ENCODE measurements around the gene GARNL3. TPM values are rescaled to one million over a fixed set of nuclear protein-coding genes. Genes with fewer than 3 reads are reported as not detected.

Gene GARNL3
- total RNA-seq, 4 donors from 2014 or later, result 8.9 to 17.9 (median 12.2) TPM

DNA sequence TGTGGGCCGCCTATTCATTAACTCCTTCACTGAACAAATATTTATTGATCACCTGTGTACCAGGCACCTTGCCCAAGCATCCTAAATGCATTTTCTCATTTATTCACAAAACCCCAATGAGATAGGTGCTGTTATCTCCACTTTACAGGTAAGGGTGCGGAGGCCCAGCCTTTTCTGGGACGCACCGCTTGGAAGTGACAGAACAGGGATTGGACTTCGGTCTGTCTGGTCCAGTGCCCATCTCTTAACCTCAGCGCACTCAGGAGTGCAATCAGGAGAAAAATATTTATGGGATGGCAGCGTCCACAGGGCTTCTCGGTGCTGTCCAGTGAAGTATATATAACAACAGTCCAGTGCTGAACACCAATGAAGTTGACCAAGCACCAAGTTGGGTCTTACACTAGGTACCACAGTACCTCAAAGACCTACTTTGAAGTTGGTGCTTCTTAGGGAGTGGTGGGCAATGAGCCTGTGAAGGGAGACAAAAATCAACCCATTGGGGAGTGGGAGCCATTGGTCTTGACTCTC is 18.9 kb upstream of the GARNL3 start:
- peak overlapping the region in 2 of 4 donors; percentile 83 to 86 for H3K27ac ChIP-seq (replicated peaks in 1 of 4)
- intact Hi-C loops (cut with DNase I), result no loop called here

GRCh38 chr9:127248241-127248640 is 16.3 kb upstream of the GARNL3 start:
- intact Hi-C loops (cut with DNase I), result no loop called here

More for the DNA sequence above, 18.9 kb upstream of the GARNL3 start:
- Histone ChIP-seq H3K4me3 (peak overlapping the region; percentile 65 to 79 (median 66)), H3K4me1 (peaks cover 7 to 10% (median 8%) of the 10 kb centered on the region in 4 donors), H3K27me3 (no peaks in the 10 kb centered on the region), H3K9me3 (no peaks in the 10 kb centered on the region), H3K36me3 (peaks cover 0 to 3% (median 0%) of the 10 kb centered on the region in 4 donors)
- no peak for DNase-seq (ENCODE audit: extremely low spot score)
- WGBS, result 77% methylated on average over 8 of the region's 8 CpGs
- no peak for TF ChIP-seq EP300 (IDR thresholded peaks at IDR 0.05)
- no peak for TF ChIP-seq POLR2A (IDR thresholded peaks at IDR 0.05; ENCODE audit: low read depth)
- no peak for TF ChIP-seq POLR2AphosphoS5 (IDR thresholded peaks at IDR 0.05)
- TF ChIP-seq CTCF (IDR thresholded peaks at IDR 0.05), result no peak

DNA sequence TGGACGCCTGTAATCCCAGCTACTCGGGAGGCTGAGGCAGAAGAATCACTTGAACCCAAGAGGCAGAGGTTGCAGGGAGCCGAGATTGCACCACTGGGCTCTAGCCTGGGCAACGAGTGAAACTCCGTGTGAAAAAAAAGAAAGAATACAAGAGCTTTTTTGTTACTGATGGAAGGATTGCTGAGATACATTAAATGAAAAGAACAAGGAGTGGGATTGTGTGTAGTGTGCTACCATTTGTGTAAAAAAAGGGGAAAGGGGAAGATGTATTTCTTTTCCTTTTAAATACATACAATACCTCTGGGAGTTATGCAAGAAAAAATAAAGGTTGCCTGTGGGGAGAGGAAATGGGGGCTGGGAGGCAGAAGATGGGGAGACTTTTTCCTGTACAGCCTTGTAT is 14.7 kb upstream of the GARNL3 start:
- TF ChIP-seq POLR2AphosphoS5 (IDR thresholded peaks at IDR 0.05) (no peak), POLR2A (IDR thresholded peaks at IDR 0.05; ENCODE audit: low read depth) (no peak), EP300 (IDR thresholded peaks at IDR 0.05) (no peak), CTCF (IDR thresholded peaks at IDR 0.05) (no peak)
- Histone ChIP-seq H3K9me3 (no peaks in the 10 kb centered on the region), H3K4me1 (peaks cover 5 to 11% (median 8%) of the 10 kb centered on the region in 4 donors), H3K27me3 (no peaks in the 10 kb centered on the region), H3K36me3 (no peaks in the 10 kb centered on the region), H3K27ac (replicated peaks in 1 of 4) (no peak overlapping the region), H3K4me3 (no peak overlapping the region)
- DNase-seq (ENCODE audit: extremely low spot score), result no peak
- WGBS, result 91% methylated on average over 5 of the region's 5 CpGs
- intact Hi-C loops (cut with DNase I), result no loop called here

More at GRCh38 chr9:127248241-127248640, 16.3 kb upstream of the GARNL3 start:
- Histone ChIP-seq H3K27ac (replicated peaks in 1 of 4) (no peak overlapping the region), H3K4me3 (no peak overlapping the region), H3K27me3 (no peaks in the 10 kb centered on the region), H3K4me1 (peaks cover 8 to 11% (median 9%) of the 10 kb centered on the region in 4 donors), H3K36me3 (peaks cover 0 to 3% (median 0%) of the 10 kb centered on the region in 4 donors), H3K9me3 (no peaks in the 10 kb centered on the region)
- no peak for DNase-seq (ENCODE audit: extremely low spot score)
- TF ChIP-seq POLR2A (IDR thresholded peaks at IDR 0.05; ENCODE audit: low read depth), result no peak
- TF ChIP-seq EP300 (IDR thresholded peaks at IDR 0.05), result no peak
- TF ChIP-seq CTCF (IDR thresholded peaks at IDR 0.05), result no peak
- no peak for TF ChIP-seq POLR2AphosphoS5 (IDR thresholded peaks at IDR 0.05)
- WGBS, result 93% methylated on average over 3 of the region's 3 CpGs

DNA sequence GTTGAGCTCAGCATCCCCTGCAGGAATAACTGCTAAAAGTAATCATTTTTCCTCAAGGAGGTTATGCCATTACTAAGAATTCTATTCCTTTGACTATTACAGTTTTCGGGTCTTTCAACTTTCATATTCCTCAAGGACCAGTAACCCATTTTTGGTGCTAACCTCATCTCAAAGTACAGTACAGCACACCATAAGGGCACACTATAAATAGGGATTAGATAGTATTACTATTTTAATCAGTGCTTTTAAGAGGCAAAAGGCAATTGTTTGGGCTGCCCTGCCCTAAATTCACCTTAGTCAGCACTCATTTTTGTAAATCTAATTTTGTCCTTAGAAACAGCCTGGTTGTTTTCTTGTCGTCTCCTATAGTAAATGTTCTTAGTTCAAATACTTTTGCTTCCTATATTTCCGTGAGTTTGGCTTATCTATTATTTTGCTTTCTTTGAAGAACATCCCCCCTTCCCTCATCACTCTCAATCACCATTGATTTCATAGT is 13.6 kb upstream of the GARNL3 start:
- Histone ChIP-seq H3K27me3 (no peaks in the 10 kb centered on the region), H3K36me3 (no peaks in the 10 kb centered on the region), H3K27ac (replicated peaks in 1 of 4) (no peak overlapping the region), H3K4me1 (peaks cover 0 to 5% (median under 1%) of the 10 kb centered on the region in 4 donors), H3K4me3 (no peak overlapping the region), H3K9me3 (no peaks in the 10 kb centered on the region)
- intact Hi-C loops (cut with DNase I), result no loop called here
- no peak for DNase-seq (ENCODE audit: extremely low spot score)
- TF ChIP-seq POLR2AphosphoS5 (IDR thresholded peaks at IDR 0.05) (no peak), EP300 (IDR thresholded peaks at IDR 0.05) (no peak), CTCF (IDR thresholded peaks at IDR 0.05) (no peak), POLR2A (IDR thresholded peaks at IDR 0.05; ENCODE audit: low read depth) (no peak)
- WGBS, result 89% methylated on average over 3 of the region's 3 CpGs
